ENCODE measurements around the gene CDH13. TPM values are rescaled to one million over a fixed set of nuclear protein-coding genes. Genes with fewer than 3 reads are reported as not detected.

The CDH13 gene
- total RNA-seq, 1 donor from 2014 or later = 14.3 TPM

DNA sequence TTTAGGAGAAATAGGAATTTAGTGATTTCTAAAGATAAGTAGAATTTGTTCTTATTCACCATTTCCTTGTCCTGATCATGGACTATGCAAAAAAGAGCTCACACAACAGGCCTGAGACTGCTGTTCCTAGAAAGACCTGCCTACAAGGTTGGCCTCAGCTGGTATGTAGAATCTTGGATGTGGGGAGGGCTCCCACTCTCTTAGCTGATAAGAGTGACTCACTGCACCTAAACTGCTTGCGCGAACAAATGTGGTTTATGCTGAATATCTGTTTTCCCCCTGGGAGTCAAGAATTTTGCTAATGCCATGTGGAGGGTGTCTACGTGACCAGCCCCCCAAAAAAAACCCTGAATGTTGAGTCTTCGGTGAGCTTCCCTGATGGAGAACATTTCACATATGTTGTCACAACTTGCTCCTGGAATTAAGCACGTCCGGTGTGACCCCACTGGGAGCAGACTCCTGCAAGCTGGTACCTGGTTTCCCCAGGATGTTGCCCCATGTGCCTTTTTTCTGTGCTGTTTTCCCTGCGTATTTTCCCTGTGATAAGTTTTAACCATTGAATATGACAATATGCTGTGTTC lies 1112.2 kb downstream of the CDH13 start:
- TF ChIP-seq, protein P1, sequence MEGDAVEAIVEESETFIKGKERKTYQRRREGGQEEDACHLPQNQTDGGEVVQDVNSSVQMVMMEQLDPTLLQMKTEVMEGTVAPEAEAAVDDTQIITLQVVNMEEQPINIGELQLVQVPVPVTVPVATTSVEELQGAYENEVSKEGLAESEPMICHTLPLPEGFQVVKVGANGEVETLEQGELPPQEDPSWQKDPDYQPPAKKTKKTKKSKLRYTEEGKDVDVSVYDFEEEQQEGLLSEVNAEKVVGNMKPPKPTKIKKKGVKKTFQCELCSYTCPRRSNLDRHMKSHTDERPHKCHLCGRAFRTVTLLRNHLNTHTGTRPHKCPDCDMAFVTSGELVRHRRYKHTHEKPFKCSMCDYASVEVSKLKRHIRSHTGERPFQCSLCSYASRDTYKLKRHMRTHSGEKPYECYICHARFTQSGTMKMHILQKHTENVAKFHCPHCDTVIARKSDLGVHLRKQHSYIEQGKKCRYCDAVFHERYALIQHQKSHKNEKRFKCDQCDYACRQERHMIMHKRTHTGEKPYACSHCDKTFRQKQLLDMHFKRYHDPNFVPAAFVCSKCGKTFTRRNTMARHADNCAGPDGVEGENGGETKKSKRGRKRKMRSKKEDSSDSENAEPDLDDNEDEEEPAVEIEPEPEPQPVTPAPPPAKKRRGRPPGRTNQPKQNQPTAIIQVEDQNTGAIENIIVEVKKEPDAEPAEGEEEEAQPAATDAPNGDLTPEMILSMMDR (IDR thresholded peaks at IDR 0.05) = no peak
- Histone ChIP-seq H3K27ac (no peak overlapping the region), H3K4me1 (no peaks in the 10 kb centered on the region), H3K4me3 (no peak overlapping the region), H3K9me3 (peaks cover 6% of the 10 kb centered on the region), H3K27me3 (ENCODE audit: low read depth) (no peaks in the 10 kb centered on the region), H3K36me3 (no peaks in the 10 kb centered on the region)
- intact Hi-C loops (cut with DNase I) = no loop called here
- ATAC-seq (no peak), DNase-seq (no peak)

DNA sequence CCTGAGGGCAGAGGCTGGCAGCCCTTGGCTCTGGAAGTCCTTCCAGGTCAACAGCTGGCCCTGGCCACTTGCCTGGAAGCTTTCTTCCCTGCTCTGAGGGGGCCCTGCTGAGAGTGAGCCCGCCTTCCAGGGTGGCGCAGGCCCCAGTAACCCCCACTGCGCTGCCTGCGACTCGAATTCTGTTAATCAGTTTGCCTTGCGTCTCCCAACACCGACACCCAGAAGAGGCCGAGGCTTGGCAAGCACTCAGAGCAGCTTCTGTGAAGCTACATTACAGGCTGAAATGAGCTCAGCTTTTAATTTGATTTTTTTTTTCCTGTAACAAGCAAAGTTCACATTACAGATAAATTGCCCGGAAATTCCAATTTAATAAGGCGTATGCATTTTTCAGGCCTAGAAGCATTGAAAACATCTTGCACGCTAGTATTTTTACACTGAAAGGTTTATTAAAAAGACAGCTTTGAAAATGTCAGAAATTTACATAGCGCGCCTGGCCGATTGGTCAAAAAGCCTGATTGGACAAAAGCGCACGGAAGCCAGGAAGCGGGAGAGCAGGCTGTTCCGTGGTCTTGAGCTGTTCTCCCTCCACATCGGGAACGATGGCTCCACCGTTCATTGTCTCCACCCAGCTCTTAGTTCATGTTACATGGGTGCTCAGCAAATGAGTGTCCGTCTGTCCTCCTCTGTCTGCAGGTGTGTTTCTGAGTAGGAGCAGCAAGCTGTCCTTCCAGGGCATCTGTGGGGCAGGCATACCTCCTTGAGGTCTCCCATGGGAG lies 1115.5 kb downstream of the CDH13 start:
- Histone ChIP-seq H3K36me3 (no peaks in the 10 kb centered on the region), H3K4me3 (no peak overlapping the region), H3K9me3 (no peaks in the 10 kb centered on the region), H3K27ac (no peak overlapping the region), H3K27me3 (ENCODE audit: low read depth) (no peaks in the 10 kb centered on the region), H3K4me1 (no peaks in the 10 kb centered on the region)
- ATAC-seq = no peak
- TF ChIP-seq, protein P1 (IDR thresholded peaks at IDR 0.05) = no peak
- DNase-seq = no peak
- intact Hi-C loops (cut with DNase I) = no loop called here

DNA sequence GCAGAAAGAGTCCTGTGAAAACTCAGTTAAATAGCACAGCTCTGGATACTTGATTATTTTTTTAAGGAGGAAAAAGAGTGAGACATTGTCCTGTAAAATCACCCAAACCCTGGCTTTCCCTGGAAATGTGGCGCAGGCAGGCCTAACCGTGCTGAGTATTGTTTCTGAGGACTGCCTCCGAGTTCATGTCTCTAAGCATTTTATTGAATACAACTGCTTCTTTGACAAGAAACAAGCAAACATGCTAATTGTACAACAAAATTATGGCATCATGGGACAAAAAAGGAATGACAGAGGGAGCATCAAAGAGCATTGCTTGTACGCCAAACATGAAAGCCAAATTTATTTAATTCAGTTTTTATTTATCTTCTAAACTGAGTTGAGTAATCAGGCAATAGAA lies 1116.5 kb downstream of the CDH13 start:
- H3K27me3 ChIP-seq (ENCODE audit: low read depth) = no peaks in the 10 kb centered on the region
- H3K9me3 ChIP-seq = no peaks in the 10 kb centered on the region
- intact Hi-C loops (cut with DNase I) = no loop called here
- ATAC-seq (no peak), DNase-seq (no peak)
- TF ChIP-seq, protein P1 (IDR thresholded peaks at IDR 0.05) = no peak
- no peaks in the 10 kb centered on the region for H3K36me3 ChIP-seq
- no peak overlapping the region for H3K27ac ChIP-seq
- no peak overlapping the region for H3K4me3 ChIP-seq
- H3K4me1 ChIP-seq = no peaks in the 10 kb centered on the region

DNA sequence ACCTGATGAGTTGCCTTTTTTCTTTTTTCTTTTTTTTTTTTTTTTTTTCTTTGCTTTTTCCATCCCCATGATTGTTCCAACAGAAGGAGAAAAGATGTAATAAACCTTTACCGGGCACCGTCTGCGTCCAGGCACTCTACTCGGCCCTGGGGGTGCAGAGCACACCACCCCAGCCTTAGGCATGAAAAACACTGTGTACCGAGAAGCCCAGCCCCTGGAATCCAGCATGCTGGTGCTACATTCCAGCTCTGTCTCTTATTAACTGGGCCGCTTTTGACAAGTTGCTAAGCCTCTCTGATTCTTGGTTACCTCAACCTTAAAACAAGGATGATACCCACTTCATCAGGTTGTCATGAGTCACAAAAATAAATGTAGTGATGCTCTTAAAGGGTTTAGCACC lies 1117.0 kb downstream of the CDH13 start:
- TF ChIP-seq, protein P1 (IDR thresholded peaks at IDR 0.05) = no peak
- Histone ChIP-seq H3K27ac (no peak overlapping the region), H3K4me1 (no peaks in the 10 kb centered on the region), H3K27me3 (ENCODE audit: low read depth) (no peaks in the 10 kb centered on the region), H3K9me3 (no peaks in the 10 kb centered on the region), H3K4me3 (no peak overlapping the region), H3K36me3 (no peaks in the 10 kb centered on the region)
- intact Hi-C loops (cut with DNase I) = no loop called here
- no peak for DNase-seq
- no peak for ATAC-seq

DNA sequence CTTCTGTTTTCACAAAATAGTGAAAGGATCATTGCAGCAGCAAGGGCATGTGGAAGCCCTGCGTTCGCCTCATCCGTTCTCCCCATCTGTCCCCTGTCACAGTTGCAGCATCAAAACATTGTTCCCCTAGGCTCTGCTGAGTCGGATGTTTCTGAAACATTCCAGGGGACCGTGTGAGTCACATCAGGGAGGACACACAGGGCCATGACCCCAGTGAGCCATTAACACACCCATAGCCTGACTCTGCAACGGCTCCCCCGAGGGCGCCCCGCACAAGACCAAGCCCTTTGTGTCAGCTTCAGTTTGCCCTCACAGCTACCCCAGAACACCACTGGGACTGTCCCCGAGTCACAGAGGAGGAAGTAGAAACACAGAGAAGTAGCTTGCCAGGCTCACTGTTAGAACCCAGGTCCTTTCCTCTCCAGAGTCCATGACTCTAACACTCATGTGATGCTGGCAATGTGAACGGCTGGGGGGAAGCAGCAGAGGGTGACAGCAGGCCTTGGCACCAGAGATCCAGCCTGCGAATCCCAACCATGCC lies 1117.7 kb downstream of the CDH13 start:
- no peaks in the 10 kb centered on the region for H3K4me1 ChIP-seq
- no peaks in the 10 kb centered on the region for H3K27me3 ChIP-seq (ENCODE audit: low read depth)
- DNase-seq = peak; percentile 58
- ATAC-seq = peak; percentile 61 to 87
- TF ChIP-seq, protein P1 (IDR thresholded peaks at IDR 0.05) = no peak
- no peaks in the 10 kb centered on the region for H3K36me3 ChIP-seq
- H3K4me3 ChIP-seq = no peak overlapping the region
- no peak overlapping the region for H3K27ac ChIP-seq
- intact Hi-C loops (cut with DNase I) = no loop called here
- no peaks in the 10 kb centered on the region for H3K9me3 ChIP-seq
